Esophagus muscularis mucosa (tissue), 4 donors: ENCODE results near the gene MITF. TPM values are rescaled to one million over a fixed set of nuclear protein-coding genes. Genes with fewer than 3 reads are reported as not detected.

Source experiments
- DNase-seq: peaks from one replicate; pipeline ENCODE4 v3.0.0-alpha.2; 2017; ENCODE audit errors: extremely low spot score
- H3K27ac ChIP-seq, 4 donors: fragments of 200-600 bp; sonication (generic); replicated peaks in 1 of 4; 1 replicate in 3 of 4; 2 replicates in 1 of 4; pipeline ENCODE4 v1.5.1; 2016 to 2019; ENCODE audit warnings: mild to moderate bottlenecking in 1 of 4
- H3K27me3 ChIP-seq, 4 donors: fragments of 200-600 bp; sonication (generic); one replicate each; pipeline versions ENCODE4 v1.5.1 to v1.6.0; 2016 to 2019
- H3K36me3 ChIP-seq, 4 donors: fragments of 200-600 bp; sonication (generic); one replicate each; pipeline ENCODE4 v1.5.1; 2016 to 2019
- H3K4me1 ChIP-seq, 4 donors: fragments of 200-600 bp; sonication (generic); one replicate each; pipeline ENCODE4 v1.5.1; 2016 to 2019
- H3K4me3 ChIP-seq, 4 donors: fragments of 200-600 bp; sonication (generic); 1 replicate in 2 of 4; 2 replicates in 2 of 4; pipeline ENCODE4 v1.5.1; 2016 to 2019; ENCODE audit warnings: mild to moderate bottlenecking in 4 of 4, moderate library complexity in 1 of 4
- H3K9me3 ChIP-seq, 4 donors: fragments of 200-600 bp; sonication (generic); 1 replicate in 3 of 4; 2 replicates in 1 of 4; pipeline ENCODE4 v1.5.1; 2016 to 2019
- EP300 ChIP-seq: sonication (generic); formaldehyde crosslinking; IDR thresholded peaks from one replicate; pipeline ENCODE4 v1.6.1; 2017; ENCODE audit warnings: antibody characterized with exemption
- POLR2A ChIP-seq: fragments of 450-650 bp; IDR thresholded peaks from one replicate; pipeline ENCODE4 v1.6.1; 2017; ENCODE audit warnings: antibody characterized with exemption, moderate library complexity, mild to moderate bottlenecking, low read depth
- POLR2AphosphoS5 ChIP-seq, 2 donors: sonication (generic); formaldehyde crosslinking; IDR thresholded peaks; one replicate each; pipeline ENCODE4 v1.6.1; 2017; ENCODE audit warnings: antibody characterized with exemption in 2 of 2
- WGBS: methylation state at CpG from one replicate; pipeline ENCODE4 v1.1.5; 2018; 5-methylcytosine and 5-hydroxymethylcytosine counted together
- intact Hi-C: fragments of 100-400 bp; cut with DNase I; formaldehyde crosslinking; loops from one replicate; pipeline ENCODE4 v1.15.1; 2023
- total RNA-seq, 4 donors: library from RNA; depleted of rRNA; stranded (reverse); fragments of >200 nt; gene quantifications; one replicate each; pipeline versions ENCODE4 v1.1.0 to v1.2.1, GENCODE V29; 2016
- TF ChIP-seq, protein P1 (sequence below), 3 experiments: fragments of 200-600 bp in 2 of 3; fragments of 450-650 bp in 1 of 3; sonication (generic) in 2 of 3; IDR thresholded peaks; one replicate each; pipeline ENCODE4 v1.5.1; 2017 to 2019; ENCODE audit warnings: antibody characterized with exemption in 3 of 3, mild to moderate bottlenecking in 2 of 3, moderate library complexity in 1 of 3

MITF gene
- total RNA-seq, 4 donors from 2014 or later, result 68.1 to 141 (median 81.2) TPM

DNA sequence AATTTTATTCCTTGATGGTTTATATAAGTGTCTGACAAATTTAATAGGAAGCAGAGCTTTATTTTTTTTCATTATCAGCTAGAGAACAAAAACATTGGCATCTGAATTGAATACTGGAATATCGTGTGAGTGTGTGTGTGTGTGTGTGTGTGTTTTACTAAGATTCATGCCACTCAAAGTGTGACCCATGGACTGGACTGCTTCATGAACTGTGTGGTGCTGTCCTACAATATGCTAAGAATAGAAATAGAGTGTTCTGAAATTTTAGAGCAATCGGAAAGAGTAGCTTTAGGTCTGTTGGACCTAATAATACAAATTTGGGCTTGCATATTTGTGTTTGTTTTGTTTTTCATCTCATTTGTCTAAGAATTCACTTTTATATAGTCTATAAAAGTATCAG lies 89.6 kb downstream of the MITF start:
- H3K27ac ChIP-seq, result no peak overlapping the region
- no peak for DNase-seq
- 44% methylated on average over 2 of the region's 2 CpGs for WGBS
- no peak overlapping the region for H3K4me3 ChIP-seq
- intact Hi-C loops, result no loop called here
- H3K4me1 ChIP-seq, result peaks cover 0 to 28% (median 17%) of the 10 kb centered on the region in 4 donors
- TF ChIP-seq EP300, result no peak
- TF ChIP-seq POLR2AphosphoS5 (IDR thresholded peaks at IDR 0.05), result no peak
- TF ChIP-seq, protein P1, sequence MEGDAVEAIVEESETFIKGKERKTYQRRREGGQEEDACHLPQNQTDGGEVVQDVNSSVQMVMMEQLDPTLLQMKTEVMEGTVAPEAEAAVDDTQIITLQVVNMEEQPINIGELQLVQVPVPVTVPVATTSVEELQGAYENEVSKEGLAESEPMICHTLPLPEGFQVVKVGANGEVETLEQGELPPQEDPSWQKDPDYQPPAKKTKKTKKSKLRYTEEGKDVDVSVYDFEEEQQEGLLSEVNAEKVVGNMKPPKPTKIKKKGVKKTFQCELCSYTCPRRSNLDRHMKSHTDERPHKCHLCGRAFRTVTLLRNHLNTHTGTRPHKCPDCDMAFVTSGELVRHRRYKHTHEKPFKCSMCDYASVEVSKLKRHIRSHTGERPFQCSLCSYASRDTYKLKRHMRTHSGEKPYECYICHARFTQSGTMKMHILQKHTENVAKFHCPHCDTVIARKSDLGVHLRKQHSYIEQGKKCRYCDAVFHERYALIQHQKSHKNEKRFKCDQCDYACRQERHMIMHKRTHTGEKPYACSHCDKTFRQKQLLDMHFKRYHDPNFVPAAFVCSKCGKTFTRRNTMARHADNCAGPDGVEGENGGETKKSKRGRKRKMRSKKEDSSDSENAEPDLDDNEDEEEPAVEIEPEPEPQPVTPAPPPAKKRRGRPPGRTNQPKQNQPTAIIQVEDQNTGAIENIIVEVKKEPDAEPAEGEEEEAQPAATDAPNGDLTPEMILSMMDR (IDR thresholded peaks at IDR 0.05), result no peak
- TF ChIP-seq POLR2A, result no peak
- H3K27me3 ChIP-seq, result no peaks in the 10 kb centered on the region
- H3K9me3 ChIP-seq, result no peaks in the 10 kb centered on the region
- H3K36me3 ChIP-seq, result no peaks in the 10 kb centered on the region

DNA sequence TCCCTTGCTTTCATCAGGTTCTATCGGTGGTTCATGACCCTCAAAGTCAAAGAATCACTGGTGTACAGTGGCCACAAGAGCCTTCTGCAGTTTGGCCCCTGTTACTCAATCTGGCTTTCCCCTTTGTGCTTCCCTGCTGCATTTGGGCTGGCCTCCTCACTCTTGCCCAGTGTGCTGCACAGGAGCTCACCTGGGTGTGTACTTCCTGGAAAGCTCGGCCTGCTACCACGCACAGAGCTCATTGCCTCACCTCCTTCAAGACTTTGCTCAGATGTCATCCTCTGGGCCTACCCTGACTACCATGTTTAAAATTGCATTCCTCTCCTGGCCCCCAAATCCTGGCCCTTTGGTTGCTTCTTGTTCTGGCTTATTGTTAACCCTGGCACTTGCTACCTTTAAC lies 90.9 kb downstream of the MITF start:
- Histone ChIP-seq H3K4me3 (no peak overlapping the region), H3K9me3 (no peaks in the 10 kb centered on the region), H3K27me3 (no peaks in the 10 kb centered on the region), H3K36me3 (no peaks in the 10 kb centered on the region), H3K4me1 (peaks cover 0 to 20% (median 10%) of the 10 kb centered on the region in 4 donors), H3K27ac (no peak overlapping the region)
- intact Hi-C loops, result no loop called here
- DNase-seq, result no peak
- 75% methylated on average over 3 of the region's 3 CpGs for WGBS
- TF ChIP-seq, protein P1 (IDR thresholded peaks at IDR 0.05), result no peak
- TF ChIP-seq EP300, result no peak
- no peak for TF ChIP-seq POLR2A
- TF ChIP-seq POLR2AphosphoS5 (IDR thresholded peaks at IDR 0.05), result no peak

- H3K9me3 ChIP-seq, result no peaks in the 10 kb centered on the region
- H3K4me3 ChIP-seq, result no peak overlapping the region
- TF ChIP-seq, protein P1 (IDR thresholded peaks at IDR 0.05), result no peak
- TF ChIP-seq EP300 (no peak), POLR2A (no peak), POLR2AphosphoS5 (IDR thresholded peaks at IDR 0.05) (no peak)
- DNase-seq, result no peak
- WGBS, result 66% methylated on average over 5 of the region's 5 CpGs
- H3K4me1 ChIP-seq, result peaks cover under 1 to 25% (median 14%) of the 10 kb centered on the region in 4 donors
- intact Hi-C loops, result no loop called here
- no peaks in the 10 kb centered on the region for H3K27me3 ChIP-seq
- no peak overlapping the region for H3K27ac ChIP-seq
- no peaks in the 10 kb centered on the region for H3K36me3 ChIP-seq
Observed at GRCh38 chr3:69831737-69832136, 92.5 kb downstream of the MITF start.

GRCh38 chr3:69833591-69833990 lies 94.3 kb downstream of the MITF start:
- Histone ChIP-seq H3K4me3 (no peak overlapping the region), H3K36me3 (no peaks in the 10 kb centered on the region), H3K4me1 (peaks cover 19 to 36% (median 28%) of the 10 kb centered on the region in 4 donors), H3K9me3 (no peaks in the 10 kb centered on the region), H3K27ac (no peak overlapping the region), H3K27me3 (no peaks in the 10 kb centered on the region)
- DNase-seq, result no peak
- intact Hi-C loops, result no loop called here
- TF ChIP-seq POLR2A (no peak), POLR2AphosphoS5 (IDR thresholded peaks at IDR 0.05) (no peak)
- TF ChIP-seq, protein P1 (IDR thresholded peaks at IDR 0.05), result no peak

DNA sequence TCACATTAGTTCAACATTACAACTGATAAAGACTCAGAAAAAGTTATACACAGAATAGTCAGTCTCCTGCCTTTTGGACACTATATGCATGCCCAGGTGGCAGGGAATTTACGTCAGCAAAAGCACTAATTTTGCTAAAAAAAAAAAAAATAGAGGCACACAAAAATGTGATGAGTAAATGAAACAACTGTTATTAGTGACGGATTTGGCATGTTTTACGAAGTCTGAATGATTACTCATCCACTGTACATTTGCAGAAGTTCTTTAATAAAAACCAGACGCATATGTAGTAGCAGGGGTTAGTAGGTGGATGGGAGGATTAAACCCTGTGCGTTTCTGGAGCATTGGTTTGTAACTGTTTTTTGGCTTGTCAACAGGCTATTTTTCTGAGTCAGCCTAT lies 99.0 kb downstream of the MITF start:
- intact Hi-C loops, result no loop called here
- Histone ChIP-seq H3K36me3 (no peaks in the 10 kb centered on the region), H3K4me3 (no peak overlapping the region), H3K9me3 (no peaks in the 10 kb centered on the region), H3K4me1 (peaks cover 43 to 67% (median 64%) of the 10 kb centered on the region in 4 donors), H3K27ac (no peak overlapping the region), H3K27me3 (no peaks in the 10 kb centered on the region)
- TF ChIP-seq EP300 (no peak), POLR2A (no peak), POLR2AphosphoS5 (IDR thresholded peaks at IDR 0.05) (no peak)
- TF ChIP-seq, protein P1 (IDR thresholded peaks at IDR 0.05), result no peak
- WGBS, result 40% methylated on average over 5 of the region's 5 CpGs
- DNase-seq, result no peak
